ENCODE results near the gene MPHOSPH9.

DNA sequence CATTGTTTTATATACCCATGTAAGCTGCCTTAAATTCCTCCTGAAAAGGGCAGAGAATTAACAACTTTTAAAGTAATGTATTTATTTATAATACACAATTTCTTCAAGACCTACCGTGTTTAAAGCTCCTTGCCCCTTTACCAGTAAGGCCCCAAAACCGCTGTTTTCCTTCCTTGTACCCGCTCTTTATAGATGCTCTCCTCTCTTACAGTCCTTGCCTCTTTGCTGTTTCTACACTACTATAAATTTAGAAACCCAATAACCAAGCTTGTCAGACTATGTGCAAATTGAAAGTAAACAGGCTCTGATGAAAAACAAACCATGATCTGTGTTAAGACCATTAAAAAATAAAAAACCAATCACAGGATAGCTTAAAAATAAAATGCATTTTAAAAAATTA is 3.9 kb downstream of the MPHOSPH9 start:
- TF ChIP-seq POLR2A (IDR thresholded peaks at IDR 0.05) = no peak
- TF ChIP-seq, protein P1, sequence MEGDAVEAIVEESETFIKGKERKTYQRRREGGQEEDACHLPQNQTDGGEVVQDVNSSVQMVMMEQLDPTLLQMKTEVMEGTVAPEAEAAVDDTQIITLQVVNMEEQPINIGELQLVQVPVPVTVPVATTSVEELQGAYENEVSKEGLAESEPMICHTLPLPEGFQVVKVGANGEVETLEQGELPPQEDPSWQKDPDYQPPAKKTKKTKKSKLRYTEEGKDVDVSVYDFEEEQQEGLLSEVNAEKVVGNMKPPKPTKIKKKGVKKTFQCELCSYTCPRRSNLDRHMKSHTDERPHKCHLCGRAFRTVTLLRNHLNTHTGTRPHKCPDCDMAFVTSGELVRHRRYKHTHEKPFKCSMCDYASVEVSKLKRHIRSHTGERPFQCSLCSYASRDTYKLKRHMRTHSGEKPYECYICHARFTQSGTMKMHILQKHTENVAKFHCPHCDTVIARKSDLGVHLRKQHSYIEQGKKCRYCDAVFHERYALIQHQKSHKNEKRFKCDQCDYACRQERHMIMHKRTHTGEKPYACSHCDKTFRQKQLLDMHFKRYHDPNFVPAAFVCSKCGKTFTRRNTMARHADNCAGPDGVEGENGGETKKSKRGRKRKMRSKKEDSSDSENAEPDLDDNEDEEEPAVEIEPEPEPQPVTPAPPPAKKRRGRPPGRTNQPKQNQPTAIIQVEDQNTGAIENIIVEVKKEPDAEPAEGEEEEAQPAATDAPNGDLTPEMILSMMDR (IDR thresholded peaks at IDR 0.05) = no peak
